GM12878 (cell line): ENCODE measurements around the gene CD84. TPM values are rescaled to one million over a fixed set of nuclear protein-coding genes. Genes with fewer than 3 reads are reported as not detected.

Experiments used
- ATF7 ChIP-seq: fragments of 450-650 bp; IDR thresholded peaks from 2 replicates; pipeline ENCODE4 v1.6.1; 2016; ENCODE audit warnings: low read depth, mild to moderate bottlenecking
- CBX3 ChIP-seq: fragments of 200-600 bp; sonication (generic); IDR thresholded peaks from 2 replicates; pipeline ENCODE4 v1.6.1; 2016; ENCODE audit warnings: low read depth, borderline replicate concordance
- NFYA ChIP-seq: IDR thresholded peaks from 2 replicates; pipeline ENCODE4 v1.6.1; 2011; ENCODE audit warnings: low read depth, mild to moderate bottlenecking, low read length, improper control_type of control experiment, borderline replicate concordance
- PML ChIP-seq: IDR thresholded peaks from 2 replicates; pipeline ENCODE4 v1.6.1; 2012; ENCODE audit warnings: low read length, inconsistent platforms
- POLR2AphosphoS5 ChIP-seq: IDR thresholded peaks from 2 replicates; pipeline ENCODE4 v1.6.1; 2011; ENCODE audit warnings: mild to moderate bottlenecking, low read length, inconsistent platforms
- RCOR1 ChIP-seq: conservative IDR thresholded peaks from 2 replicates; pipeline ENCODE4 v1.6.1; 2012; ENCODE audit warnings: low read depth, low read length, improper control_type of control experiment
- TAF1 ChIP-seq: IDR thresholded peaks from 2 replicates; pipeline ENCODE4 v1.6.1; 2011; ENCODE audit warnings: mild to moderate bottlenecking, low read depth, low read length, borderline replicate concordance
- TBL1XR1 ChIP-seq: IDR thresholded peaks from 2 replicates; pipeline ENCODE4 v1.6.1; 2012; ENCODE audit warnings: low read depth, low read length, improper control_type of control experiment
- TCF7 ChIP-seq: IDR thresholded peaks from 2 replicates; pipeline ENCODE4 v1.6.1; 2014; ENCODE audit warnings: antibody characterized with exemption, borderline replicate concordance
- YY1 ChIP-seq: IDR thresholded peaks from 2 replicates; pipeline ENCODE4 v1.6.1; 2011; ENCODE audit warnings: low read depth, mild to moderate bottlenecking, low read length
- polyA plus RNA-seq, 11 experiments: library from polyadenylated mRNA; depleted of rRNA in 4 of 11; unstranded in 6 of 11; stranded (reverse) in 5 of 11; fragments of >200 nt; fragmentation: Nextera tagmentation in 4 of 11; fragmentation: Illumina TruSeq in 1 of 11; extraction: Ambion mirVana in 4 of 11; extraction: Trizol in 1 of 11; gene quantifications; 1 replicate in 1 of 11; 2 replicates in 10 of 11; pipeline versions ENCODE4 v1.2.1 to v1.2.3, GENCODE V29; 2011 to 2016; ENCODE audit warnings: inconsistent platforms in 2 of 11, missing spikeins in 2 of 11, low read depth in 1 of 11
- total RNA-seq, 4 experiments: library from RNA; depleted of rRNA in 3 of 4; stranded (reverse); fragments of >200 nt in 3 of 4; fragmentation: Illumina TruSeq in 1 of 4; extraction: Trizol in 1 of 4; gene quantifications; 2 replicates each; pipeline versions ENCODE4 v1.2.1 to v1.2.3, GENCODE V29; 2013 to 2021
- TF ChIP-seq, protein P1 (sequence below): IDR thresholded peaks from 2 replicates; pipeline ENCODE4 v1.6.1; 2012; ENCODE audit warnings: improper control_type of control experiment, low read depth, low read length; ENCODE audit not compliant: insufficient replicate concordance
- TF ChIP-seq, protein P2 (sequence below): fragments of 450-650 bp; IDR thresholded peaks from 2 replicates; pipeline ENCODE4 v1.6.1; 2017; ENCODE audit warnings: mild to moderate bottlenecking, moderate library complexity

The CD84 gene
- total and polyA plus RNA-seq, 10 of the 15 experiments (the other 5 are each of a cell fraction or from before 2014, with no cell fraction given), result 3.4 to 20.3 (median 11.7) TPM

DNA sequence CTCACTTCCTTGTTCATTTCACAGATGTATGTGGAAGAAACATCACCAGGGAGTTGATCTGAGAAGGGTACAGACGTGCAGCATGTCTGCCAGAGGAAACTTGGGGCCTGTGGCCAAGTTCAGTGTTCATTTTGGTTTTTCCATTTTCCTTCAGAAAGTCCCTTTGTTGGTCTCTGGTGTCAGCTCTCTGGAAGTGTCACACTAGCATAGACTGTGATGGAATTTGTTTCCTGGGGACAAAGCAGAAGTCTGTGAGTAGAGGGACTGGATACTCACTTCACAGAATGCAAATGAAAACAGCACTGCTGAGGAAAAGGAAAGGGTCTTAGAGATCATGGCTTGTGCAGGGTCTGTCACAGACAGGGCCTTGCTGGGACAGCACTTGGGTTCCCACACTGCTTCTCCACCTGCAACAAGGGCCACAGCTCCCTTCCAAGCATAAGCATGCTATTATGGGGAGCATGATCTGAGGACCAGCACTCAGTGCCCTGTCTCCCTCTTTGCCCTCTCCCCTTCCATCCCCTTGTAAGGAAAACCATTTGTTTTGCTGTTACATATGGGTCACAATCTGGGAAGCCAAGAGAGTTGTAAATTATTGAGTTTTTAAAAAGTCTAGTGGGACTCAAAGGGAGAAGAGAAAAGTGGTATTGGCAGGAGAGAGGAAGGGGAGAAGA lies 31.4 kb upstream of the CD84 start (continued):
- TF ChIP-seq RCOR1, result no peak
- no peak for TF ChIP-seq TBL1XR1
- TF ChIP-seq NFYA, result no peak
- TF ChIP-seq, protein P1, sequence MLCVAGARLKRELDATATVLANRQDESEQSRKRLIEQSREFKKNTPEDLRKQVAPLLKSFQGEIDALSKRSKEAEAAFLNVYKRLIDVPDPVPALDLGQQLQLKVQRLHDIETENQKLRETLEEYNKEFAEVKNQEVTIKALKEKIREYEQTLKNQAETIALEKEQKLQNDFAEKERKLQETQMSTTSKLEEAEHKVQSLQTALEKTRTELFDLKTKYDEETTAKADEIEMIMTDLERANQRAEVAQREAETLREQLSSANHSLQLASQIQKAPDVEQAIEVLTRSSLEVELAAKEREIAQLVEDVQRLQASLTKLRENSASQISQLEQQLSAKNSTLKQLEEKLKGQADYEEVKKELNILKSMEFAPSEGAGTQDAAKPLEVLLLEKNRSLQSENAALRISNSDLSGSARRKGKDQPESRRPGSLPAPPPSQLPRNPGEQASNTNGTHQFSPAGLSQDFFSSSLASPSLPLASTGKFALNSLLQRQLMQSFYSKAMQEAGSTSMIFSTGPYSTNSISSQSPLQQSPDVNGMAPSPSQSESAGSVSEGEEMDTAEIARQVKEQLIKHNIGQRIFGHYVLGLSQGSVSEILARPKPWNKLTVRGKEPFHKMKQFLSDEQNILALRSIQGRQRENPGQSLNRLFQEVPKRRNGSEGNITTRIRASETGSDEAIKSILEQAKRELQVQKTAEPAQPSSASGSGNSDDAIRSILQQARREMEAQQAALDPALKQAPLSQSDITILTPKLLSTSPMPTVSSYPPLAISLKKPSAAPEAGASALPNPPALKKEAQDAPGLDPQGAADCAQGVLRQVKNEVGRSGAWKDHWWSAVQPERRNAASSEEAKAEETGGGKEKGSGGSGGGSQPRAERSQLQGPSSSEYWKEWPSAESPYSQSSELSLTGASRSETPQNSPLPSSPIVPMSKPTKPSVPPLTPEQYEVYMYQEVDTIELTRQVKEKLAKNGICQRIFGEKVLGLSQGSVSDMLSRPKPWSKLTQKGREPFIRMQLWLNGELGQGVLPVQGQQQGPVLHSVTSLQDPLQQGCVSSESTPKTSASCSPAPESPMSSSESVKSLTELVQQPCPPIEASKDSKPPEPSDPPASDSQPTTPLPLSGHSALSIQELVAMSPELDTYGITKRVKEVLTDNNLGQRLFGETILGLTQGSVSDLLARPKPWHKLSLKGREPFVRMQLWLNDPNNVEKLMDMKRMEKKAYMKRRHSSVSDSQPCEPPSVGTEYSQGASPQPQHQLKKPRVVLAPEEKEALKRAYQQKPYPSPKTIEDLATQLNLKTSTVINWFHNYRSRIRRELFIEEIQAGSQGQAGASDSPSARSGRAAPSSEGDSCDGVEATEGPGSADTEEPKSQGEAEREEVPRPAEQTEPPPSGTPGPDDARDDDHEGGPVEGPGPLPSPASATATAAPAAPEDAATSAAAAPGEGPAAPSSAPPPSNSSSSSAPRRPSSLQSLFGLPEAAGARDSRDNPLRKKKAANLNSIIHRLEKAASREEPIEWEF, result no peak
- TF ChIP-seq TCF7, result no peak
- peak; percentile 70 for TF ChIP-seq POLR2AphosphoS5
- TF ChIP-seq CBX3, result no peak
- no peak for TF ChIP-seq ATF7
- TF ChIP-seq PML, result peak; percentile 41; the same call in 1 of the 2 replicates
- TF ChIP-seq, protein P2, sequence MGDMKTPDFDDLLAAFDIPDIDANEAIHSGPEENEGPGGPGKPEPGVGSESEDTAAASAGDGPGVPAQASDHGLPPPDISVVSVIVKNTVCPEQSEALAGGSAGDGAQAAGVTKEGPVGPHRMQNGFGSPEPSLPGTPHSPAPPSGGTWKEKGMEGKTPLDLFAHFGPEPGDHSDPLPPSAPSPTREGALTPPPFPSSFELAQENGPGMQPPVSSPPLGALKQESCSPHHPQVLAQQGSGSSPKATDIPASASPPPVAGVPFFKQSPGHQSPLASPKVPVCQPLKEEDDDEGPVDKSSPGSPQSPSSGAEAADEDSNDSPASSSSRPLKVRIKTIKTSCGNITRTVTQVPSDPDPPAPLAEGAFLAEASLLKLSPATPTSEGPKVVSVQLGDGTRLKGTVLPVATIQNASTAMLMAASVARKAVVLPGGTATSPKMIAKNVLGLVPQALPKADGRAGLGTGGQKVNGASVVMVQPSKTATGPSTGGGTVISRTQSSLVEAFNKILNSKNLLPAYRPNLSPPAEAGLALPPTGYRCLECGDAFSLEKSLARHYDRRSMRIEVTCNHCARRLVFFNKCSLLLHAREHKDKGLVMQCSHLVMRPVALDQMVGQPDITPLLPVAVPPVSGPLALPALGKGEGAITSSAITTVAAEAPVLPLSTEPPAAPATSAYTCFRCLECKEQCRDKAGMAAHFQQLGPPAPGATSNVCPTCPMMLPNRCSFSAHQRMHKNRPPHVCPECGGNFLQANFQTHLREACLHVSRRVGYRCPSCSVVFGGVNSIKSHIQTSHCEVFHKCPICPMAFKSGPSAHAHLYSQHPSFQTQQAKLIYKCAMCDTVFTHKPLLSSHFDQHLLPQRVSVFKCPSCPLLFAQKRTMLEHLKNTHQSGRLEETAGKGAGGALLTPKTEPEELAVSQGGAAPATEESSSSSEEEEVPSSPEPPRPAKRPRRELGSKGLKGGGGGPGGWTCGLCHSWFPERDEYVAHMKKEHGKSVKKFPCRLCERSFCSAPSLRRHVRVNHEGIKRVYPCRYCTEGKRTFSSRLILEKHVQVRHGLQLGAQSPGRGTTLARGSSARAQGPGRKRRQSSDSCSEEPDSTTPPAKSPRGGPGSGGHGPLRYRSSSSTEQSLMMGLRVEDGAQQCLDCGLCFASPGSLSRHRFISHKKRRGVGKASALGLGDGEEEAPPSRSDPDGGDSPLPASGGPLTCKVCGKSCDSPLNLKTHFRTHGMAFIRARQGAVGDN, result no peak
- no peak for TF ChIP-seq TAF1
- TF ChIP-seq YY1, result no peak
